Caco-2 (cell line): Measurements from ENCODE around the gene XPO4. TPM values are rescaled to one million over a fixed set of nuclear protein-coding genes. Genes with fewer than 3 reads are reported as not detected.

Experiments
- BruUV-seq: library from RNA; stranded (reverse); fragments of 400-500 nt; replicated peaks from 2 replicates; lab custom pipeline; 2021; lab: Mats Ljungman, UMichigan
- CTCF ChIA-PET: fragments of 300-600 bp; sonication (Branson Sonifier 250); formaldehyde crosslinking; loops from one replicate; lab custom pipeline; 2022; ENCODE audit warnings: antibody characterized with exemption; lab: Charles Lee
- POLR2A ChIA-PET: fragments of 300-600 bp; sonication (Branson Sonifier 250); formaldehyde crosslinking; loops from one replicate; lab custom pipeline; 2022; ENCODE audit warnings: antibody characterized with exemption; lab: Charles Lee
- DNase-seq, 2 experiments: peaks; one replicate each; pipeline versions ENCODE4 v3.0.0 to v3.0.0-alpha.2; 2020 to 2022
- H3K27me3 ChIP-seq: replicated peaks from 2 replicates; pipeline ENCODE4 v1.6.0; 2011; ENCODE audit warnings: low read length; ENCODE audit not compliant: control insufficient read depth, insufficient read depth
- H3K36me3 ChIP-seq: 2 replicates; pipeline ENCODE4 v1.5.1; 2011; ENCODE audit warnings: low read length; ENCODE audit not compliant: control insufficient read depth, insufficient read depth
- H3K4me1 ChIP-seq: fragments of 250-450 bp; sonication (Bioruptor Pico); 2 replicates; pipeline ENCODE4 v1.5.1; 2020; ENCODE audit warnings: mild to moderate bottlenecking
- H3K4me3 ChIP-seq: 2 replicates; pipeline ENCODE4 v1.5.1; 2011; ENCODE audit warnings: low read depth, mild to moderate bottlenecking, control low read depth, low read length
- H3K9me3 ChIP-seq: fragments of 250-450 bp; sonication (Bioruptor Pico); 2 replicates; pipeline ENCODE4 v1.5.1; 2020; ENCODE audit warnings: mild to moderate bottlenecking, moderate library complexity
- H3K27ac Mint-ChIP-seq: one replicate; pipeline ENCODE4 v1.8.0; 2022; ENCODE audit warnings: mixed read lengths; ENCODE audit not compliant: unreplicated experiment
- H3K27me3 Mint-ChIP-seq: one replicate; pipeline ENCODE4 v1.8.0; 2022; ENCODE audit warnings: mixed read lengths; ENCODE audit not compliant: insufficient read depth, unreplicated experiment
- H3K36me3 Mint-ChIP-seq: one replicate; pipeline ENCODE4 v1.8.0; 2022; ENCODE audit warnings: mild to moderate bottlenecking, mixed read lengths; ENCODE audit not compliant: insufficient read depth, unreplicated experiment
- H3K4me1 Mint-ChIP-seq: one replicate; pipeline ENCODE4 v1.8.0; 2022; ENCODE audit warnings: low read depth, mixed read lengths; ENCODE audit not compliant: unreplicated experiment
- H3K4me3 Mint-ChIP-seq: one replicate; pipeline ENCODE4 v1.8.0; 2022; ENCODE audit warnings: mild to moderate bottlenecking, moderate library complexity, mixed read lengths; ENCODE audit not compliant: unreplicated experiment
- H3K9me3 Mint-ChIP-seq: one replicate; pipeline ENCODE4 v1.8.0; 2022; ENCODE audit warnings: mixed read lengths; ENCODE audit not compliant: unreplicated experiment
- CTCF ChIP-seq, 2 experiments: fragments of 200-600 bp in 1 of 2; IDR thresholded peaks; 1 replicate in 1 of 2; 2 replicates in 1 of 2; pipeline versions ENCODE4 v1.5.1 to v1.8.0; 2011 to 2022; ENCODE audit warnings: antibody characterized with exemption in 1 of 2, control low read depth in 1 of 2, inconsistent platforms in 1 of 2, low read depth in 1 of 2, low read length in 1 of 2, mild to moderate bottlenecking in 1 of 2, moderate library complexity in 1 of 2; ENCODE audit not compliant: insufficient read depth in 1 of 2, severe bottlenecking in 1 of 2, unreplicated experiment in 1 of 2
- intact Hi-C: fragments of 100-400 bp; cut with micrococcal nuclease; formaldehyde crosslinking; loops from one replicate; pipeline ENCODE4 v1.10.0; 2022; ENCODE audit not compliant: unreplicated experiment
- total RNA-seq: library from RNA; stranded (reverse); gene quantifications from 2 replicates; pipeline ENCODE4 v1.2.3, GENCODE V29; 2022

XPO4 gene
- total RNA-seq, 1 experiment from 2014 or later = 33.3 TPM

- ChIA-PET POLR2A (no interaction called here), CTCF (no interaction called here)
- Histone ChIP-seq H3K36me3 (peaks cover 6% of the 10 kb centered on the region), H3K27me3 (no peaks in the 10 kb centered on the region), H3K4me1 (no peaks in the 10 kb centered on the region), H3K9me3 (0 out of 2 replicates have a peak, but pooled peaks cover 3% of the 10 kb centered on the region), H3K4me3 (no peak overlapping the region)
- no peak for TF ChIP-seq CTCF (IDR thresholded peaks at IDR 0.05; ENCODE audit: insufficient read depth in 1 of 2, low read depth in 1 of 2, low read length in 1 of 2, severe bottlenecking in 1 of 2, unreplicated experiment in 1 of 2)
- H3K36me3 Mint-ChIP-seq = peaks cover 56% of the 10 kb centered on the region
- H3K4me3 Mint-ChIP-seq = no peak overlapping the region
- no peak for DNase-seq
- H3K4me1 Mint-ChIP-seq = no peaks in the 10 kb centered on the region
- BruUV-seq = no TSS peak
- intact Hi-C loops = no loop called here
- H3K27ac Mint-ChIP-seq = no peak overlapping the region
- H3K27me3 Mint-ChIP-seq = no peaks in the 10 kb centered on the region
- no peaks in the 10 kb centered on the region for H3K9me3 Mint-ChIP-seq
These were observed 112.9 kb downstream of the XPO4 start for GRCh38 chr13:20789665-20790064.

- peaks cover 60% of the 10 kb centered on the region for H3K36me3 Mint-ChIP-seq
These were observed 114.2 kb downstream of the XPO4 start for GRCh38 chr13:20788312-20788711.

GRCh38 chr13:20787180-20787579 is 115.4 kb downstream of the XPO4 start:
- peaks cover 6% of the 10 kb centered on the region for H3K36me3 ChIP-seq
- no TSS peak for BruUV-seq
- POLR2A ChIA-PET = no interaction called here
- Mint-ChIP-seq H3K9me3 (no peaks in the 10 kb centered on the region), H3K4me1 (no peaks in the 10 kb centered on the region), H3K36me3 (peaks cover 58% of the 10 kb centered on the region), H3K27me3 (no peaks in the 10 kb centered on the region), H3K27ac (no peak overlapping the region), H3K4me3 (no peak overlapping the region)
- H3K4me1 ChIP-seq = no peaks in the 10 kb centered on the region
- CTCF ChIA-PET = no interaction called here
- H3K9me3 ChIP-seq = 0 out of 2 replicates have a peak, but pooled peaks cover 3% of the 10 kb centered on the region
- DNase-seq = no peak
- no peak overlapping the region for H3K4me3 ChIP-seq
- intact Hi-C loops = no loop called here
- no peaks in the 10 kb centered on the region for H3K27me3 ChIP-seq
- no peak for TF ChIP-seq CTCF (IDR thresholded peaks at IDR 0.05; ENCODE audit: insufficient read depth in 1 of 2, low read depth in 1 of 2, low read length in 1 of 2, severe bottlenecking in 1 of 2, unreplicated experiment in 1 of 2)

More at GRCh38 chr13:20788312-20788711, 114.2 kb downstream of the XPO4 start:
- Mint-ChIP-seq H3K4me1 (no peaks in the 10 kb centered on the region), H3K9me3 (no peaks in the 10 kb centered on the region), H3K4me3 (no peak overlapping the region), H3K27me3 (no peaks in the 10 kb centered on the region), H3K27ac (no peak overlapping the region)
- POLR2A ChIA-PET = no interaction called here
- no peaks in the 10 kb centered on the region for H3K27me3 ChIP-seq
- TF ChIP-seq CTCF (IDR thresholded peaks at IDR 0.05; ENCODE audit: insufficient read depth in 1 of 2, low read depth in 1 of 2, low read length in 1 of 2, severe bottlenecking in 1 of 2, unreplicated experiment in 1 of 2) = no peak
- BruUV-seq = no TSS peak
- no peak for DNase-seq
- H3K4me1 ChIP-seq = no peaks in the 10 kb centered on the region
- intact Hi-C loops = no loop called here
- 0 out of 2 replicates have a peak, but pooled peaks cover 3% of the 10 kb centered on the region for H3K9me3 ChIP-seq
- no peak overlapping the region for H3K4me3 ChIP-seq
- H3K36me3 ChIP-seq = peaks cover 6% of the 10 kb centered on the region
- CTCF ChIA-PET = no interaction called here
